Activated T-cell treated with anti-CD3 and anti-CD28 coated beads, Interleukin-2, amount 50 U/mL, for 48 hours (primary cell): Measurements from ENCODE around the gene CD320.
"Not testable (repeated sequence)": the region's sequence is repeated elsewhere in the genome, so short reads cannot be mapped to it uniquely, and the experiment has no call there.

Experiments used
- DNase-seq, 2 experiments: peaks; one replicate each; pipeline ENCODE4 v3.0.0-alpha.2; 2020

CD320 gene

DNA sequence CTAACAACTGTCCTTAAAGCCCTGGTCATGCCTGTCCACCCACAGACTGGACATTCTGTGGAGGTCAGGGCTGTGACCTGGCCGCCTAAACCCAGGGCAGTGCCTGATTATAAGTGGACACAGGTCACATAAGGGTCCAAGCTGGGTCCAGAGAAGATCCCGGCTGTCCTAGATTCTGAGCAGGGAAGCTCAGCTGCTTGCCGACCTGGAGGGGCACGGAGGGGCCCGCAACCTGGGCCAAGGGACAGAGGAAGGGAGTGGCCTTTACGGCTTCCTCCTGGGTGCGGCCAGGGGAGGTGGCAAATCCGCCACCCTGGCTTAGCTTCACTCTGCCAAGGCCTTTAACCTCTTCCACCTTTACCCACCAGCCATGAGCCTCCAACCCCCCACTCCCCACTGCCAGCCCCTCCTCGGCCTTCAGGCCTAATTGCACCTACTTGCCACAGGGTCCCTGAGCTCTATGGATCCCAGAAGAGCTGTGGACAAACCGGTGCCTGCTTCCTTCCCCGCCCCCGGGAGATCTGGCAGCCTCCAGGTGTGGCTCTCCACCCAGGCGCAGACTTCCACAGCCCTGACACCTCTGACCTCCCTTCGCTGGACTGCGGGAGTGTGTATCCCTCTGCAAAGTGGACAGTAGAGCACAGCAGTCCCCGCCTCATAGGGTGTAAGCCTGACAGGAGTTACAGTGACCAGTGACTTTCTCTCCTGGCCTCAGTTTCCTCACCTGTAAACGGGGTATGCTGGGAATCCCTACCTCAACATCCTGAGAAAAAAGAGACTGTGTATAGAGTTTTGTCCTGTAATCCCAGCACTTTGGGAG, 1.7 kb downstream of the CD320 start:
- DNase-seq = no peak

GRCh38 chr19:8305798-8306197, 2.4 kb downstream of the CD320 start:
- DNase-seq = peak in 1 of 2 experiments; percentile 13

DNA sequence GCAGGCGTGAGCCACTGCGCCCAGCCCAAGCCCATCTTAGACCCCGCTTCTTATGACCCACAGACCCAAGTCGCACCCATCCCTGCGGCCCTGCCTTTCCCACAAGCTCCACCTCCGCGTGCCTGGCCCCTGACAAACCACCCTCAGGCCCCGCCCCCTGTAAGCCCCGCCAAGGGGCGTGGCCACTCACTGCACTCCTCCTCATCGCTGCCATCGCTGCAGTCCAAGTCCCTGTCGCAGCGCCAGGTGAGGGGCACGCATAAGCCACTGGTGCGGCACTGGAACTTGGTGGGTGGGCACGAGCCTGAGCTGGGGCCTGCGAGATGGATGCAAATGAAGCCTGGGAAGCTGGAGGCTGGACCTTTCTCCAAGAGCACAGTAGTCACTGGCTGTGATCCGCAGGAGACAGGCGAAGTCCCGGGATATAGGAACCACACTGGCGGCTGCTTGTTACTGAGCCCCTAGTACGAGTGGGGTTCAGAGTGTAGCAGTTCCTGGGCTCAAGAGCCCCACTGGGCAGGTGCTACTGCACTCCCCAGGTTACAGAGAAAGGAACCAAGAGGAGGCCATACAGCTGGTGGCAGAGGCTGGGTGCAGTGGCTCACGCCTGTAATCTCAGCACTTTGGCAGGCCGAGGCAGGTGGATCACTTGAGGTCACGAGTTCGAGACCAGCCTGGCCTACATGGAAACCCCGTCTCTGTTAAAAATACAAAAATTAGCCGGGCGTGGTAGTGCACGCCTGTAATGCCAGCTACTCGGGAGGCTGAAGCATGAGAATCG, 3.1 kb downstream of the CD320 start:
- peak; percentile 59 to 65 for DNase-seq

DNA sequence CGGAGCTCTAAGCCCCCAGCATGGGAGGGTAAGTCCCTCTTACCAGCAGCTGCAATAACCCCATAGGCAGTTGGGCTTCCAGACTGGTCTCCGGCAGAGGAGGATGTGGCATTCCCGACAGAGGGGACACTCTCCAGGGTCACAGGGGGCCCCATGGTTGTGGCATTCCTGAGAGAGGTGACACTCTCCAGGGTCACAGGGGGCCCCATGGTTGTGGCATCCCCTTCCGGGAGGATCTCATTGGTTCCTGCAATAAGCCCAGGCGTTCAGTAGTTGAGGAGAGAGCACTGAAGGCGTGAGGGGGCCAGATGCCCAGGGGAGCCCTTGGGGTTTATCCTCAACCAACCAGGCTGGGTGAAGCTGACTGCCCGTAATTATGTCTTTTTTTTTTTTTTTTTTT, 5.4 kb downstream of the CD320 start:
- peak; percentile 14 for DNase-seq

GRCh38 chr19:8302357-8302691, 5.8 kb downstream of the CD320 start:
- peak in 1 of 2 experiments; percentile 10 for DNase-seq

GRCh38 chr19:8291337-8291736, 16.8 kb downstream of the CD320 start:
- not testable (repeated sequence) for DNase-seq

DNA sequence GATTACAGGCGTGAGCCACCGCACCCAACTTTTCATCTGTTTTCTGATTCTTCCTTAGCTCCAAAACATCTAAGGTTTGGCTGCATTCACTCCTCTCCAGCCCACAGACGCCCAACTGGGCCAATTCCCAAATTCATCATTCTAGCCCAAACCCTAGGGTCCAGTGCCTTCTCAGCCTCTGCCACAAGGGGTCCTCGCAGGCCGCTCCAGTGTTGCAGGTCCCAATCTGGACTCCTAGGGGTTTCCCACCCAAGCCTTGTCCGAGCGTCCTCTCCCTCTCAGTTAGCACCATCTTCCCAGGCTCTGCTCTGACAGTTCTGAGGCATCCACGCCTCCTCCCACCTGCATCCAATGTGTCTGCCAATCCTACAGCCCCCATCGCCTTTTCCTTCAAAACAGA, 31.6 kb downstream of the CD320 start:
- DNase-seq = not testable (repeated sequence)

DNA sequence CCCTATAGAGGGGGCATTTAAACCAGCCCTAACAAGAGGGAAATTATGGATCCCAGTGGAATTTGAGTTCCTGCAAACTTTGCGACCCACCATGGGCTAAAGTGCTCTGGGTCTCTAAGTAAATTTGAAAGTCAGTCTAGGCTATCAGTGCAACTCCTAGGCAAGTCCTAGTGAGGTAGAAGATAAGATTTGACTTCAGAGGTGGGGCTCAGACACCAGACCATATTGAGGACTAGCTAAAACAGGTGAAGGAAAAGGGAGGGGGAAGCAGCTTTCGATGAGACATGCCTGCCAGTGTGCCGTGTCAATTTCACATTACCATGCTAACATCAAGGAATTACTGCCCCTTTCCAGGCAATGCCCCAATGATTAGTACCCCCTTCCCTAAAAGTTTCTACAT, 38.4 kb downstream of the CD320 start:
- DNase-seq = peak in 1 of 2 experiments; percentile 11

GRCh38 chr19:8265872-8266271, 42.3 kb downstream of the CD320 start:
- DNase-seq = peak in 1 of 2 experiments; percentile 9

DNA sequence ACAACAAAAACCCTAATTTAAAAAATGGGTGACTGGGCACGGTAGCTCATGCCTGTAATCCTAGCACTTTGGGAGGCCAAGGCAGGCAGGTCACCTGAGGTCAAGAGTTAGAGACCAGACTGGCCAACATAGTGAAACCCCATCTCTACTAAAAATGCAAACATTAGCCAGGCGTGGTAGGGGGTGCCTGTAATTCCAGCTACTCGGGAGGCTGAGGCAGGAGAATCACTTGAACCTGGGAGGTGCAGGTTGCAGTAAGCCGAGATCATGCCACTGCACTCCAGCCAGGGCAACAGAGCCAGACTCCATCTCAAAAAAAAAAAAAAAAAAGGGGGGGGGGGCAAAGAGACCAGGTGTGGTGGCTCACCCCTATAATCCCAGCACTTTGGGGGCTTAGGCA, 43.9 kb downstream of the CD320 start:
- DNase-seq = not testable (repeated sequence)

GRCh38 chr19:8262431-8262830, 45.7 kb downstream of the CD320 start:
- no peak for DNase-seq

DNA sequence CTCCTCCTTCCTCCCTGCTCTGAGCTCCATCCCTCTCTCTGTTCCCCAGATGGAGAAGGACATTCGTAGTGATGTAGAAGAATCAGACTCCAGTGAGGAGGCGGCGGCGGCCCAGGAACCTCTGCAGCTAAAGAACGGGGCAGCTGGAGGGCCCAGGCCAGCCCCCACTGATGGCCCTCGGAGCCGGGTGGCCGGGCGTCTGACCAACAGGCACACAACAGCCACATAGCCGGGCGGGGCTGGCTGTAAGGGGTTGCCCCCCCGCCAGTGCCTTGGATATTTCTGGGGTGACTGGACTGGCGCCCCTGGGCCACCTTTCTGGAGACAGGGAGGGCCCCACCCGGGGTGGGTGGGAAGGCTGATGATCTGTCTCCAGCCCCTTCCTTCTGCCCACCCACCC, 46.3 kb downstream of the CD320 start:
- DNase-seq = no peak

DNA sequence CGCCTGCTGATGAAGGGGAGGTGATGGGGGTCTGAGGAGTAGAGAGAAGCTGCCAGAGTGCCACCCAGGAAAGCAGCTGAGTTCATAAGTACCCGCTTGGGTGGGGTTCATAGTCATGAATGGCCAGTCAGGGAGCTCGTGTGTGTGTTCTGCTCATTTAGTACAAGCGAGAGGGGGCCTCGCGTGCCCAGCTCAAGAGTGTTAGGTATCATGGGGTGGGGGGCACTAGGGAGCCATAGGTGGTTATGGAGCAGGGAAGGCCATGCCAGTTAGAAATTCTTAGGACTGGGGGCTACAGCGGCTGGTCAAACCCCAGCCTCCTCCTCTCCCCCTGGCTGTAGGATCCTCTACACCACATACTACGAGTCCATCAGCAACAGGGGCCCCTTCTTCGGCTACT, 46.8 kb downstream of the CD320 start:
- DNase-seq = no peak

DNA sequence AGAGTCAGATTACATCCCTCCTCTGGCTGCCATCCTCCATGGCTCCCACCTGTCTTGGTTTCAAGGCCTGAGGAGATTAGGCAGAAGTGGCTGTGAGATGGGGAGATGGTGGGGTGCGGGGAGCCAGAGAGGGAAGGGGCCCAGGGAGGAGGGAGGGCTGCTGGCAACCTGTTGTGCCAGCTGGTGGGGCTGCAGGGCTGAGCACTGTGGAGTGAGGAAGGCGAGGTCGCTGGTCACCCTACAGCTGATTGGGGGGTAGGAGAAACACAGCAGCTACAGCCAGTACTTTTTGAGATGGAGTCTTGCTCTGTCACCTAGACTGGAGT, 48.3 kb downstream of the CD320 start:
- no peak for DNase-seq

DNA sequence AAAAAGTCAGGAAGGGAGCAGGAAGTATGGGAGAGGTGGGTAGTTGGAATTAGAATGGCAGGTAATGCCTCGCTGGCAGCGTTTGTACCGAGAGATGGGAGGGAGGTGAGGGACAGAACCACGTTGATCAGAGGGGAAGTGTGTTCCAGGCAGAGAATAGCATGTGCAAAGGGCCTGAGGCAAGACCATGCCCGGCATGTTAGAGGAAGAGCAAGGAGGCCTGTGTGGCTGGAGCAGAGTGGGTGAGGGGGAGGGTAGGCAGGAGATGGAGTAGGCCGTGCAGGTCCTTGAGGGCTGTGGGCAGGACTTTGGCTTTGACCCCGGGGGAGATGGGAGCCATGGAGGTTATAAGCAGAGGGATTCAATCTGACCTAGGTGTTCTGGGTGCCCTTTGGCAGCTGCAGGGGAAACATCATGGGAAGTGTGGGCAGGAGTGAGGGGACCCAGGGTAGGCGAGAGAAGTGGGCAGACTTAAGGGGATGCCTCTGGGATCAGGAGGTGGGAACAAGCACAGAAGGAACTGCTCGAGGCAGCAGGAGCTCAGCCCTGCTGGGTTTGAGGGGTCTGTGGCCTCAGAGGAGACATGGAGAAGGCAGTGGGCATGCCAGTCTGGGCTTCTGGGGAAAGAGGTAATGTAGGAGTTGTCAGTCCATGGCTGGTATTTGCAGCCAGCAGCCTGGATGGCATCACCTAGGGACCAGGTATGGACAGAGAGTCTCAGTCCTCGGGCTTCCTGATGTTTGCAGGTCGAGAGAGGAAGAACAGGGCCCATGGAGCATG, 48.8 kb downstream of the CD320 start:
- DNase-seq = no peak

DNA sequence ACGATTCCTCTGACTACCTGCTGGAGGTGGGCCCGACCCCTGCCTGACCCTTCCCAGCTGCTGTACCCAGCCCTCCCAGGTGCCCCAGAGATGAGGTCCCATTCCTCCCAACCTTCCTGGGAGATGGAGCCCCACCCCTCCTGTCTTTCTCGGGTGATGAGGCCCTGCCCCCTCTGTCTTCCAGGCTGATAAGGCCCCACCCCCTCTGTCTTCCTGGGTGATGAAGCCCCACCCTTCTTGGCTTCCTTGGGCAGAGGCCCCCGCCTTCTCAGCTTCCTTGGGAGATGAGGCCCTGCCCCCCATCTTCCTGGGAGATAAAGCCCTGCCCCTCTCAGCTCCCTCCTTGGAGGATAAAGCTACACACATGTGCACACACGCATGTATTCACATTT, 51.1 kb downstream of the CD320 start:
- DNase-seq = no peak

GRCh38 chr19:8256276-8257051, 51.7 kb downstream of the CD320 start:
- no peak for DNase-seq

DNA sequence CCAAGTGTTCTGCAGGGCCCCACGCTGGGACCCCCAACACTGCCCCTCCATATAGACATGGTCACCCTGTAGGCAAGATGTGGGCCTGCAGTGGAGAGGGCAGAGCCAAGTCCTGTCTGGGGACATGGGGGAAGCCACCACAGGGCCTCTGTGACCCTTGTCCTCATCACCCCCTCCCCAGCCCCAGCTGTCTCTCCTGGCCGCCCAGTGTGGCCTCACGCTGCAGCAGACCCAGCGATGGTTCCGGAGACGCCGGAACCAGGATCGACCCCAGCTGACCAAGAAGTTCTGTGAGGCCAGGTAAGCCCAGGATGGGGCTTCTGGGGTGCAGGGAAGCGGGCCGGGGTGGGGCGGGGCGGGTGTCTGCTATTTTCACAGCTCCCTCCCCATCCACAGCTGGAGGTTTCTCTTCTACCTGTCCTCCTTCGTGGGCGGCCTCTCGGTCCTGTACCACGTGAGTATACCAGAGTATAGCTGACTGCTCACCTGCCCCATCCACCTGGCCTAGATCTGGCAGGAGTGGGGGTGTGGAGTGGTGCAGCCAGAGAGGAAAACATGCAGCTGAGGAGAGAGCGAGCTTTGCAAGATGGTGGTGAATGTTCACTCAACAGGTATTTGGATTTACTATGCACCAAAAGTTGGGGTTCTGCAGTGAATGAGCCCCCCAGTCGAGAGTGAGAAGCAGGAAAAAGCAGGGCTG, 52.6 kb downstream of the CD320 start:
- no peak for DNase-seq

DNA sequence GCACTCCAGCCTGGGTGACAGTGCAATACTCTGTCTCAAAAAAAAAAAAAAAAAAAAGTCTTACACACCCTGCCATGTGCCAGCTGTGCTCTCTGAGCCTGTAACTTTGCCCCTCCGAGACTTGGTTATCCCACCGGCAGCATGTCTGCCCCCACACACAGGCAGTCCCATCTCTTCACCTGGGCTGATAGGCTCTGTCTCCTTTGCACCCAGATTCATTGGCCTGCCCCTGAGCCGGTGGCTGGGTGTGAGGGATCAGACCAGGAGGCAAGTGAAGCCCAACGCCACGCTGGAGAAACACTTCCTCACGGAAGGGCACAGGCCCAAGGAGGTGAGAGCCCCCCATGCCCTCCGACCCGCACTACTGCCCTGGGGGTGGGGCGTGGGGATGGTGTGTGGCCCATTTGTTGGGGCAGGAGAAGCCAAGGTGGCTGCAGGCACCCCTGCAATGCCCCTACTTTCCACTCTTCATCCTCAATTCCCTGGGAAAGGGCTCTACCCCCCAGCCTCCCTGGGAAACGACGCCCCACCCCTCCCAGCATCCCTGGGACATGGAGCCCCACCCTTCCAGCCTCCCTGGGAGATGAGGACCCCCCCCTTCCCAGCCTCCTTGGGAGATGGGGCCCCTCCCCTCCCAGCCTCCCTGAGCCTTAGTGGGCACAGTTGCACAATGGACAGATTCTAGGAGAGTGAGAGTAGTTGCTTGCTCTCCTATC, 53.7 kb downstream of the CD320 start:
- no peak for DNase-seq

GRCh38 chr19:8253678-8254077, 54.5 kb downstream of the CD320 start:
- DNase-seq = no peak

DNA sequence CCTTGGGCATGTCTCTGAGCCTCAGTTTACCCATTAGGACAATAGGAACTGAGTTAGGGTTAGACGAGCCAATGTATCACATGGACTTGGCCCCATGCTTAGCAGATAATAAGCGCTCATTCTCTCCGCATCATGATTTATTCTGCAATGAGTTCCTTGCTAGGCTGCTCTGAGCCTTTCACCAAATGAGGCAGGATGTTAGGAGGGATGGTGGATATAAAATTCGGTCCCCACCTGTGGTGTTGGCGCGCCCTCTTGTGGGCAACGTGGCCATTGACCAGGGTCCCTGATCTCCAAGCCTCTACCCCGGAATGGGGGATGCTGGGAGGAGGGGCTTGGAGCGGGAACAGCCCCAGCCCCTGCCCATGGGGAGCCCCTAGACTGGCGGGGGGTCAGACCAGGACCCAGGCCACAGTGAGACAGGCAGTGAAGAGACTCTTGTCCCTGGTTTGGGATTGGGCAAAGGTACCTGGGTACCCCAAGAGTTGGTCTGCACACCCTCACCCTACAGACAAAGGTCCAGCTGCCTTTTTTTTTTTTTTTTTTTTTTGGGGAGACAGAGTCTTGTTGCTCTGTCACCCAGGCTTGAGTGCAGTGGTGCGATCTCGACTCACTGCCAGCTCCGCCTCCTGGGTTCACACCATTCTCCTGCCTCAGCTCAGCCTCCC, 55.1 kb downstream of the CD320 start:
- DNase-seq = peak; percentile 90 to 91
